D721Med (cell line): ENCODE results near the gene CPB1.

Source experiments
- DNase-seq: peaks from one replicate; pipeline ENCODE4 v3.0.0; 2011; ENCODE audit warnings: low spot score; ENCODE audit not compliant: insufficient read length
- FAIRE-seq: peaks from 2 replicates; lab custom pipeline; 2011; peaks lifted over from hg19 to GRCh38; lab: Jason Lieb, UNC
- CTCF ChIP-seq: IDR thresholded peaks from 2 replicates; pipeline ENCODE4 v1.5.1; 2012; ENCODE audit warnings: mild to moderate bottlenecking, control low read depth; ENCODE audit not compliant: insufficient read depth; ENCODE audit errors: missing control alignments

Gene CPB1

GRCh38 chr3:148833223-148833622, 5.6 kb downstream of the CPB1 start:
- TF ChIP-seq CTCF, result no peak
- FAIRE-seq, result no peak
- no peak for DNase-seq

- no peak for TF ChIP-seq CTCF
- FAIRE-seq (no peak), DNase-seq (no peak)
These were observed 12.2 kb downstream of the CPB1 start for GRCh38 chr3:148839805-148840204.

GRCh38 chr3:148840451-148840850, 12.8 kb downstream of the CPB1 start:
- DNase-seq (no peak), FAIRE-seq (no peak)
- no peak for TF ChIP-seq CTCF

- no peak for FAIRE-seq
These were observed 18.3 kb downstream of the CPB1 start for GRCh38 chr3:148845756-148846395.

GRCh38 chr3:148847351-148847750, 19.7 kb downstream of the CPB1 start:
- FAIRE-seq, result no peak
- TF ChIP-seq CTCF, result no peak
- no peak for DNase-seq

More at GRCh38 chr3:148845756-148846395, 18.3 kb downstream of the CPB1 start:
- no peak for DNase-seq
- TF ChIP-seq CTCF, result no peak

- DNase-seq, result no peak
- no peak for FAIRE-seq
- TF ChIP-seq CTCF, result no peak
These were observed 20.8 kb downstream of the CPB1 start for GRCh38 chr3:148848410-148848809.

GRCh38 chr3:148852271-148852992, 24.8 kb downstream of the CPB1 start:
- no peak for FAIRE-seq
- no peak for TF ChIP-seq CTCF

More at GRCh38 chr3:148852271-148852992, 24.8 kb downstream of the CPB1 start:
- DNase-seq, result no peak
